Endodermal cell (in vitro differentiated cells): Measurements from ENCODE around the gene KLHL25. TPM values are rescaled to one million over a fixed set of nuclear protein-coding genes. Genes with fewer than 3 reads are reported as not detected.

Experiments used
- DNase-seq: peaks from one replicate; pipeline ENCODE4 v3.0.0-alpha.2; 2017
- H3K27ac ChIP-seq: 2 replicates; pipeline ENCODE4 v1.5.1; 2013; ENCODE audit warnings: mild to moderate bottlenecking, low read depth, low read length, moderate library complexity
- H3K27me3 ChIP-seq: 2 replicates; pipeline ENCODE4 v1.6.1; 2013; ENCODE audit warnings: mild to moderate bottlenecking, low read length, moderate library complexity; ENCODE audit not compliant: insufficient read depth, control insufficient read depth, poor library complexity, severe bottlenecking
- H3K36me3 ChIP-seq: 2 replicates; pipeline ENCODE4 v1.7.0; 2013; ENCODE audit warnings: mild to moderate bottlenecking, low read length, moderate library complexity; ENCODE audit not compliant: control insufficient read depth, insufficient read depth
- H3K4me1 ChIP-seq: one replicate; pipeline ENCODE4 v1.7.0; 2013; ENCODE audit warnings: low read length; ENCODE audit not compliant: control insufficient read depth, insufficient read depth
- H3K4me3 ChIP-seq: 2 replicates; pipeline ENCODE4 v1.5.1; 2013; ENCODE audit warnings: mild to moderate bottlenecking, low read length, moderate library complexity
- H3K9ac ChIP-seq: 2 replicates; pipeline ENCODE4 v1.6.1; 2013; ENCODE audit warnings: mild to moderate bottlenecking, low read length, moderate library complexity; ENCODE audit not compliant: poor library complexity, severe bottlenecking; ENCODE audit errors: extremely low read depth
- H3K9me3 ChIP-seq: 2 replicates; pipeline ENCODE4 v1.6.1; 2013; ENCODE audit warnings: mild to moderate bottlenecking, low read length, moderate library complexity; ENCODE audit not compliant: control insufficient read depth
- H3K27ac Mint-ChIP-seq: 2 replicates; pipeline ENCODE4 v1.8.0; 2020; ENCODE audit warnings: mixed read lengths
- H3K27me3 Mint-ChIP-seq: 2 replicates; pipeline ENCODE4 v1.8.0; 2021; ENCODE audit warnings: mild to moderate bottlenecking, mixed read lengths; ENCODE audit not compliant: insufficient read depth
- H3K36me3 Mint-ChIP-seq: 2 replicates; pipeline ENCODE4 v1.8.0; 2020; ENCODE audit warnings: low read depth, mixed read lengths
- H3K4me1 Mint-ChIP-seq: 2 replicates; pipeline ENCODE4 v1.8.0; 2020; ENCODE audit warnings: mixed read lengths
- H3K4me3 Mint-ChIP-seq: 2 replicates; pipeline ENCODE4 v1.8.0; 2020; ENCODE audit warnings: mild to moderate bottlenecking, moderate library complexity, mixed read lengths
- H3K9me3 Mint-ChIP-seq: 2 replicates; pipeline ENCODE4 v1.8.0; 2020; ENCODE audit warnings: mild to moderate bottlenecking, mixed read lengths
- CTCF ChIP-seq: fragments of 200-600 bp; sonication (generic); conservative IDR thresholded peaks from 2 replicates; pipeline ENCODE4 v1.5.0; 2021; ENCODE audit warnings: antibody characterized with exemption, mild to moderate bottlenecking
- WGBS, 2 experiments: methylation state at CpG; one replicate each; pipeline versions ENCODE4 v1.1.5 to v1.1.7; 2013; ENCODE audit warnings: missing lambda C conversion rate in 2 of 2, mixed read lengths in 1 of 2; ENCODE audit not compliant: insufficient coverage in 1 of 2, insufficient read length in 1 of 2; 5-methylcytosine and 5-hydroxymethylcytosine counted together
- total RNA-seq, 2 donors: library from RNA; stranded (reverse); fragmentation: NEBNext Ultra II Directional in 1 of 2; extraction: Animal tissue kit (Norgen Biotek cat#: 25700) in 1 of 2; gene quantifications; 2 replicates in 1 of 2; 3 replicates in 1 of 2; pipeline ENCODE4 v1.2.1, GENCODE V29; 2021

Gene KLHL25
- total RNA-seq, 2 donors from 2014 or later: 13.3 TPM

GRCh38 chr15:85758655-85758978 lies 36.1 kb downstream of the KLHL25 start:
- H3K36me3 ChIP-seq: peaks cover 12% of the 10 kb centered on the region
- H3K27ac ChIP-seq: no peak overlapping the region
- no peak for TF ChIP-seq CTCF
- no peaks in the 10 kb centered on the region for H3K4me1 ChIP-seq
- H3K9ac ChIP-seq: no peak overlapping the region
- H3K4me3 Mint-ChIP-seq: no peak overlapping the region
- no peaks in the 10 kb centered on the region for H3K9me3 ChIP-seq
- H3K27me3 Mint-ChIP-seq: no peaks in the 10 kb centered on the region
- H3K4me3 ChIP-seq: no peak overlapping the region
- no peak overlapping the region for H3K27ac Mint-ChIP-seq
- no peaks in the 10 kb centered on the region for H3K4me1 Mint-ChIP-seq
- no peaks in the 10 kb centered on the region for H3K27me3 ChIP-seq
- peaks cover 22% of the 10 kb centered on the region for H3K36me3 Mint-ChIP-seq
- 95 to 97% methylated on average over 21 of the region's 21 CpGs for WGBS, 2 experiments
- no peaks in the 10 kb centered on the region for H3K9me3 Mint-ChIP-seq
- DNase-seq: no peak

GRCh38 chr15:85757939-85758654 lies 36.6 kb downstream of the KLHL25 start:
- Histone ChIP-seq H3K9me3 (no peaks in the 10 kb centered on the region), H3K27ac (no peak overlapping the region), H3K36me3 (peaks cover 17% of the 10 kb centered on the region), H3K4me3 (no peak overlapping the region), H3K27me3 (no peaks in the 10 kb centered on the region), H3K9ac (no peak overlapping the region), H3K4me1 (no peaks in the 10 kb centered on the region)
- no peak overlapping the region for H3K27ac Mint-ChIP-seq
- H3K27me3 Mint-ChIP-seq: no peaks in the 10 kb centered on the region
- H3K4me1 Mint-ChIP-seq: no peaks in the 10 kb centered on the region
- 93% methylated on average over 15 to 17 of the region's 17 CpGs for WGBS, 2 experiments
- peaks cover 25% of the 10 kb centered on the region for H3K36me3 Mint-ChIP-seq
- no peaks in the 10 kb centered on the region for H3K9me3 Mint-ChIP-seq
- TF ChIP-seq CTCF: no peak
- no peak overlapping the region for H3K4me3 Mint-ChIP-seq
- DNase-seq: no peak

- Histone ChIP-seq H3K4me1 (no peaks in the 10 kb centered on the region), H3K9me3 (no peaks in the 10 kb centered on the region), H3K36me3 (peaks cover 17% of the 10 kb centered on the region), H3K27ac (no peak overlapping the region), H3K9ac (no peak overlapping the region), H3K4me3 (no peak overlapping the region), H3K27me3 (no peaks in the 10 kb centered on the region)
- H3K27ac Mint-ChIP-seq: no peak overlapping the region
- 94% methylated on average over 11 to 12 of the region's 13 CpGs for WGBS, 2 experiments
- DNase-seq: no peak
- H3K4me1 Mint-ChIP-seq: peaks cover 2% of the 10 kb centered on the region
- TF ChIP-seq CTCF: no peak
- no peaks in the 10 kb centered on the region for H3K9me3 Mint-ChIP-seq
- H3K4me3 Mint-ChIP-seq: no peak overlapping the region
- peaks cover 27% of the 10 kb centered on the region for H3K36me3 Mint-ChIP-seq
- no peaks in the 10 kb centered on the region for H3K27me3 Mint-ChIP-seq
Observed at GRCh38 chr15:85757073-85757938, 37.4 kb downstream of the KLHL25 start.
